B cell (primary cell): ENCODE results near the gene ENDOG. TPM values are rescaled to one million over a fixed set of nuclear protein-coding genes. Genes with fewer than 3 reads are reported as not detected.

ENCODE experiments used
- ATAC-seq: fragments of 200-7000 bp; cut with Tn5 transposase; one replicate; pipeline ENCODE4 v1.10.0; 2021; ENCODE audit warnings: low read depth, mild to moderate bottlenecking, moderate number of reproducible peaks, moderate library complexity
- CTCF ChIA-PET: fragments of 350-600 bp; sonication (Branson Sonifier 250); formaldehyde crosslinking; loops from one replicate; lab custom pipeline; 2021; ENCODE audit warnings: antibody characterized with exemption, inconsistent platforms; lab: Charles Lee
- POLR2A ChIA-PET: fragments of 350-600 bp; sonication (Branson Sonifier 250); formaldehyde crosslinking; loops from one replicate; lab custom pipeline; 2021; ENCODE audit warnings: antibody characterized with exemption; lab: Charles Lee
- DNase-seq: peaks from one replicate; pipeline ENCODE4 v3.0.0; 2013
- H2AFZ ChIP-seq: 2 replicates; pipeline ENCODE4 v1.6.1; 2012; ENCODE audit warnings: mild to moderate bottlenecking, low read depth, low read length; ENCODE audit not compliant: insufficient read depth, poor library complexity, severe bottlenecking
- H3K27ac ChIP-seq, 2 donors: 1 replicate in 1 of 2; 2 replicates in 1 of 2; pipeline ENCODE4 v1.5.1; 2012 to 2013; ENCODE audit warnings: low read length in 2 of 2, mild to moderate bottlenecking in 2 of 2, moderate library complexity in 1 of 2
- H3K27me3 ChIP-seq, 4 experiments: fragments of 200-600 bp in 1 of 4; sonication (generic) in 1 of 4; replicated peaks in 1 of 4; 1 replicate in 2 of 4; 2 replicates in 2 of 4; pipeline versions ENCODE4 v1.6.1 to v1.7.0; 2013 to 2016; ENCODE audit warnings: low read length in 3 of 4, mild to moderate bottlenecking in 2 of 4, mixed read lengths in 1 of 4, moderate library complexity in 1 of 4; ENCODE audit not compliant: insufficient read depth in 4 of 4, control insufficient read depth in 3 of 4; ENCODE audit errors: control extremely low read depth in 1 of 4
- H3K36me3 ChIP-seq, 2 experiments: replicated peaks in 1 of 2; 1 replicate in 1 of 2; 2 replicates in 1 of 2; pipeline versions ENCODE4 v1.6.1 to v1.7.1; 2013; ENCODE audit warnings: low read length in 1 of 2; ENCODE audit not compliant: insufficient read depth in 2 of 2, control insufficient read depth in 1 of 2; ENCODE audit errors: control extremely low read depth in 1 of 2, extremely low read depth in 1 of 2
- H3K4me1 ChIP-seq, 2 donors: fragments of 200-600 bp in 1 of 2; sonication (generic) in 1 of 2; 1 replicate in 1 of 2; 2 replicates in 1 of 2; pipeline versions ENCODE4 v1.5.1 to v1.6.1; 2013 to 2017; ENCODE audit warnings: low read length in 2 of 2; ENCODE audit not compliant: control insufficient read depth in 2 of 2, insufficient read depth in 2 of 2
- H3K4me2 ChIP-seq: replicated peaks from 2 replicates; pipeline ENCODE3; 2012; ENCODE audit warnings: mild to moderate bottlenecking, low read depth, low read length; ENCODE audit not compliant: poor library complexity, severe bottlenecking
- H3K4me3 ChIP-seq, 5 experiments: fragments of 200-600 bp in 1 of 5; sonication (generic) in 1 of 5; 1 replicate in 3 of 5; 2 replicates in 2 of 5; pipeline versions ENCODE4 v1.5.1 to v1.7.0; 2011 to 2016; ENCODE audit warnings: low read length in 4 of 5, mild to moderate bottlenecking in 4 of 5, low read depth in 2 of 5, control low read depth in 1 of 5, moderate library complexity in 1 of 5; ENCODE audit not compliant: insufficient read depth in 1 of 5; ENCODE audit errors: control extremely low read depth in 1 of 5, extremely low read depth in 1 of 5
- H3K79me2 ChIP-seq: fragments of 200-600 bp; sonication (generic); one replicate; pipeline ENCODE4 v1.6.0; 2016; ENCODE audit warnings: low read length; ENCODE audit not compliant: control insufficient read depth, insufficient read depth
- H3K9ac ChIP-seq: fragments of 200-600 bp; sonication (generic); 2 replicates; pipeline ENCODE4 v1.6.1; 2017; ENCODE audit warnings: mild to moderate bottlenecking, low read length, moderate library complexity
- H3K9me3 ChIP-seq, 3 donors: one replicate each; pipeline versions ENCODE4 v1.6.1 to v1.7.1; 2013; ENCODE audit warnings: low read length in 2 of 3; ENCODE audit not compliant: control insufficient read depth in 2 of 3, insufficient read depth in 1 of 3; ENCODE audit errors: control extremely low read depth in 1 of 3
- H4K20me1 ChIP-seq: 2 replicates; pipeline ENCODE4 v1.6.0; 2012; ENCODE audit warnings: mild to moderate bottlenecking, low read length; ENCODE audit not compliant: insufficient read depth, control insufficient read depth, poor library complexity, severe bottlenecking
- H3K27ac Mint-ChIP-seq: one replicate; pipeline ENCODE4 v1.8.0; 2021; ENCODE audit warnings: mixed read lengths
- H3K27me3 Mint-ChIP-seq: one replicate; pipeline ENCODE4 v1.8.0; 2021; ENCODE audit warnings: mixed read lengths
- H3K4me1 Mint-ChIP-seq: one replicate; pipeline ENCODE4 v1.8.0; 2021; ENCODE audit warnings: mixed read lengths
- H3K4me3 Mint-ChIP-seq: one replicate; pipeline ENCODE4 v1.8.0; 2021; ENCODE audit warnings: mixed read lengths
- H3K9me3 Mint-ChIP-seq: one replicate; pipeline ENCODE4 v1.8.0; 2022; ENCODE audit warnings: mixed read lengths; ENCODE audit not compliant: insufficient read depth
- EZH2 ChIP-seq: IDR thresholded peaks from 2 replicates; pipeline ENCODE4 v1.6.1; 2012; ENCODE audit warnings: borderline replicate concordance, low read depth, mild to moderate bottlenecking, moderate library complexity, low read length; ENCODE audit not compliant: insufficient read depth, poor library complexity, severe bottlenecking
- WGBS: methylation state at CpG from one replicate; pipeline ENCODE4 v1.1.5; 2013; ENCODE audit warnings: missing lambda C conversion rate; ENCODE audit not compliant: insufficient coverage; 5-methylcytosine and 5-hydroxymethylcytosine counted together
- intact Hi-C: fragments of 100-400 bp; cut with micrococcal nuclease; formaldehyde crosslinking; loops from one replicate; pipeline ENCODE4 v1.10.0; 2022
- polyA plus RNA-seq: library from polyadenylated mRNA; depleted of rRNA; stranded (reverse); fragments of >200 nt; gene quantifications from 2 replicates; pipeline ENCODE4 v1.2.3, GENCODE V29; 2012
- total RNA-seq, 2 donors: library from RNA; stranded (reverse); fragments of 120-200 nt in 1 of 2; gene quantifications; 1 replicate in 1 of 2; 2 replicates in 1 of 2; pipeline versions ENCODE4 v1.2.3 to v1.2.4, GENCODE V29; 2013 to 2022
- TF ChIP-seq, protein P1 (sequence below): fragments of 200-600 bp; IDR thresholded peaks from one replicate; pipeline ENCODE4 v1.8.0; 2022; ENCODE audit warnings: antibody characterized with exemption, mild to moderate bottlenecking

Gene ENDOG
- total and polyA plus RNA-seq, 2 donors (not counting 1 experiment from before 2014, with no cell fraction given) = 12.5 to 19.3 TPM

DNA sequence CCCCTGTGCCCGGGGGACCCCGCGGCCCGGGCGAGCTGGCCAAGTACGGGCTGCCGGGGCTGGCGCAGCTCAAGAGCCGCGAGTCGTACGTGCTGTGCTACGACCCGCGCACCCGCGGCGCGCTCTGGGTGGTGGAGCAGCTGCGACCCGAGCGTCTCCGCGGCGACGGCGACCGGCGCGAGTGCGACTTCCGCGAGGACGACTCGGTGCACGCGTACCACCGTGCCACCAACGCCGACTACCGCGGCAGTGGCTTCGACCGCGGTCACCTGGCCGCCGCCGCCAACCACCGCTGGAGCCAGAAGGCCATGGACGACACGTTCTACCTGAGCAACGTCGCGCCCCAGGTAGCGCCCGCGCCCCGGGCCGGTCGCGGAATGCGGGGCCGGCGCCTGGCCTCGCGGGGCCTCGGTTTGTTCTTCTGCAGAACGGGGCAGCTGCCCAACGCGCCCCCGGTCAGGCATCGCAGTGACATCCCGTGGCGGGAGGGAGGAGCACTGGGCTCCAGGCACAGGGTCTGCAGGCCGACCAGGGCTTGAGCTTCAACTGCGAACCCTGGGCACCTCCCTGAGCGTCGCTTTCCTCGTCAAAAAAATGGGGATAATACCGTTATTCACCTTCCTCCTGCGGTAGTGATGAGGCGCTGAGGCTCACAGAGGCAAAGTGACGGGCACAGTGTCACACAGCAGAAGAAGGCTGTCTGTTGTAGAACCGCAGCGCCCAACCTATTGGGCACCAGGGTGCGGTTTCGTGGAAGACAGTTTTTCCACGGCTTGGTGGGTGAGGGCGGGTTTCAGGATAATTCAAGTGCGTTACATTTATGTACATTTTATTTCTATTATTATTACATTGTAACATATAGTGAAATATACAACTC, 777 bp downstream of the ENDOG start:
- Histone ChIP-seq H3K4me2 (peak overlapping the region; percentile 98), H3K9ac (peak overlapping the region; percentile 70), H3K36me3 (peaks cover 0 to 12% of the 10 kb centered on the region in 2 experiments), H3K4me1 (peaks cover 5 to 16% of the 10 kb centered on the region in 2 donors), H3K9me3 (peaks cover 0 to 9% (median 0%) of the 10 kb centered on the region in 3 donors), H3K27ac (no peak overlapping the region), H4K20me1 (no peaks in the 10 kb centered on the region), H3K27me3 (no peaks in the 10 kb centered on the region), H2AFZ (peak overlapping the region; percentile 91), H3K79me2 (no peaks in the 10 kb centered on the region), H3K4me3 (peak overlapping the region in 4 of 5 experiments; percentile 35 to 76 (median 72))
- peaks cover 14% of the 10 kb centered on the region for H3K4me1 Mint-ChIP-seq
- TF ChIP-seq, protein P1, sequence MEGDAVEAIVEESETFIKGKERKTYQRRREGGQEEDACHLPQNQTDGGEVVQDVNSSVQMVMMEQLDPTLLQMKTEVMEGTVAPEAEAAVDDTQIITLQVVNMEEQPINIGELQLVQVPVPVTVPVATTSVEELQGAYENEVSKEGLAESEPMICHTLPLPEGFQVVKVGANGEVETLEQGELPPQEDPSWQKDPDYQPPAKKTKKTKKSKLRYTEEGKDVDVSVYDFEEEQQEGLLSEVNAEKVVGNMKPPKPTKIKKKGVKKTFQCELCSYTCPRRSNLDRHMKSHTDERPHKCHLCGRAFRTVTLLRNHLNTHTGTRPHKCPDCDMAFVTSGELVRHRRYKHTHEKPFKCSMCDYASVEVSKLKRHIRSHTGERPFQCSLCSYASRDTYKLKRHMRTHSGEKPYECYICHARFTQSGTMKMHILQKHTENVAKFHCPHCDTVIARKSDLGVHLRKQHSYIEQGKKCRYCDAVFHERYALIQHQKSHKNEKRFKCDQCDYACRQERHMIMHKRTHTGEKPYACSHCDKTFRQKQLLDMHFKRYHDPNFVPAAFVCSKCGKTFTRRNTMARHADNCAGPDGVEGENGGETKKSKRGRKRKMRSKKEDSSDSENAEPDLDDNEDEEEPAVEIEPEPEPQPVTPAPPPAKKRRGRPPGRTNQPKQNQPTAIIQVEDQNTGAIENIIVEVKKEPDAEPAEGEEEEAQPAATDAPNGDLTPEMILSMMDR = no peak
- no peak for TF ChIP-seq EZH2
- peak overlapping the region; percentile 88 for H3K27ac Mint-ChIP-seq
- POLR2A ChIA-PET = interaction anchor here (0.5 to 1.8 kb wide), 3 partner anchors 11 to 925 kb away, joined by 4 to 5 read pairs (median 4); partner anchors contain the start of genes SET and SPOUT1
- WGBS = 6% methylated on average over 85 of the region's 90 CpGs
- no peak for DNase-seq
- intact Hi-C loops = loop anchor here (1.0 to 2.0 kb wide), 9 partner anchors 10 to 363 kb away; partner anchors contain the start of genes LRRC8A, ODF2, SET and SPOUT1
- peak; percentile 32 for ATAC-seq
- peak overlapping the region; percentile 91 for H3K4me3 Mint-ChIP-seq
- no peaks in the 10 kb centered on the region for H3K9me3 Mint-ChIP-seq
- no peaks in the 10 kb centered on the region for H3K27me3 Mint-ChIP-seq
- CTCF ChIA-PET = interaction anchor here (0.6 to 2.1 kb wide), 25 partner anchors 9 to 314 kb away, joined by 3 to 23 read pairs (median 5); partner anchors contain the start of genes DOLK, NUP188, SPOUT1 and ZDHHC12
